Lung microvascular endothelial cell (primary cell): Measurements from ENCODE around the gene QRFPR. TPM values are rescaled to one million over a fixed set of nuclear protein-coding genes. Genes with fewer than 3 reads are reported as not detected.
"Not testable (repeated sequence)": the region's sequence is repeated elsewhere in the genome, so short reads cannot be mapped to it uniquely, and the experiment has no call there.

Source experiments
- DNase-seq, 2 donors: peaks; one replicate each; pipeline versions ENCODE4 v3.0.0 to v3.0.0-alpha.2; 2010; ENCODE audit warnings: low read depth in 2 of 2
- total RNA-seq: library from RNA; depleted of rRNA; stranded (reverse); fragments of >200 nt; gene quantifications from 2 replicates; pipeline ENCODE4 v1.2.1, GENCODE V29; 2014

The QRFPR gene
- total RNA-seq, 1 donor from 2014 or later, result 0.40 TPM

- DNase-seq, result no peak
These were observed 41.0 kb downstream of the QRFPR start for GRCh38 chr4:121339824-121340223.

GRCh38 chr4:121339307-121339706, 41.5 kb downstream of the QRFPR start:
- no peak for DNase-seq

GRCh38 chr4:121338518-121338917, 42.3 kb downstream of the QRFPR start:
- DNase-seq, result no peak

- DNase-seq, result no peak
These were observed 44.1 kb downstream of the QRFPR start for GRCh38 chr4:121336706-121337105.

GRCh38 chr4:121330180-121330665, 50.6 kb downstream of the QRFPR start:
- no peak for DNase-seq

- no peak for DNase-seq
These were observed 54.2 kb downstream of the QRFPR start for GRCh38 chr4:121326597-121326996.

GRCh38 chr4:121324331-121324730, 56.5 kb downstream of the QRFPR start:
- DNase-seq, result no peak

GRCh38 chr4:121321466-121321865, 59.4 kb downstream of the QRFPR start:
- no peak for DNase-seq

GRCh38 chr4:121316091-121316490, 64.7 kb downstream of the QRFPR start:
- DNase-seq, result no peak

- not testable (repeated sequence) for DNase-seq
These were observed 67.4 kb downstream of the QRFPR start for GRCh38 chr4:121313430-121313829.

- no peak for DNase-seq
These were observed 72.0 kb downstream of the QRFPR start for GRCh38 chr4:121308828-121309227.

- no peak for DNase-seq
These were observed 72.5 kb downstream of the QRFPR start for GRCh38 chr4:121308328-121308663.

GRCh38 chr4:121307445-121308327, 73.1 kb downstream of the QRFPR start:
- DNase-seq, result peak; percentile 24 to 55

- no peak for DNase-seq
These were observed 73.9 kb downstream of the QRFPR start for GRCh38 chr4:121306931-121307330.

- no peak for DNase-seq
These were observed 75.9 kb downstream of the QRFPR start for GRCh38 chr4:121304893-121305292.

GRCh38 chr4:121299367-121299766, 81.5 kb downstream of the QRFPR start:
- DNase-seq, result no peak

GRCh38 chr4:121283319-121283718, 97.5 kb downstream of the QRFPR start:
- no peak for DNase-seq

GRCh38 chr4:121280425-121280824, 100.4 kb downstream of the QRFPR start:
- no peak for DNase-seq

GRCh38 chr4:121278811-121279368, 101.9 kb downstream of the QRFPR start:
- no peak for DNase-seq
